GM12892 (cell line): ENCODE results near the gene ADAMTS2.

Experiments
- DNase-seq: peaks from one replicate; pipeline ENCODE4 v3.0.0; 2011; ENCODE audit not compliant: insufficient read length
- FAIRE-seq: peaks from 2 replicates; lab custom pipeline; 2011; peaks lifted over from hg19 to GRCh38; lab: Jason Lieb, UNC
- POLR2A ChIP-seq: IDR thresholded peaks from 2 replicates; pipeline ENCODE4 v1.6.1; 2011; ENCODE audit warnings: low read depth, low read length, control low read depth
- POLR2AphosphoS5 ChIP-seq: IDR thresholded peaks from 2 replicates; pipeline ENCODE4 v1.6.1; 2011; ENCODE audit warnings: low read depth, low read length, control low read depth
- TAF1 ChIP-seq: IDR thresholded peaks from 2 replicates; pipeline ENCODE4 v1.6.1; 2011; ENCODE audit warnings: low read depth, mild to moderate bottlenecking, control low read depth, low read length, borderline replicate concordance

The ADAMTS2 gene

GRCh38 chr5:179339081-179339480, 6.2 kb downstream of the ADAMTS2 start:
- FAIRE-seq (no peak), DNase-seq (no peak)
- TF ChIP-seq POLR2A (no peak), TAF1 (no peak), POLR2AphosphoS5 (no peak)

- DNase-seq = no peak
- no peak for TF ChIP-seq TAF1
- no peak for TF ChIP-seq POLR2A
- no peak for TF ChIP-seq POLR2AphosphoS5
- FAIRE-seq = no peak
Measured at GRCh38 chr5:179337796-179338676, 7.2 kb downstream of the ADAMTS2 start.

- TF ChIP-seq POLR2A = no peak
- TF ChIP-seq TAF1 = no peak
- no peak for TF ChIP-seq POLR2AphosphoS5
- DNase-seq = no peak
- FAIRE-seq = no peak
Measured at GRCh38 chr5:179336871-179337795, 8.1 kb downstream of the ADAMTS2 start.

- TF ChIP-seq POLR2A (no peak), TAF1 (no peak), POLR2AphosphoS5 (no peak)
- FAIRE-seq (no peak), DNase-seq (no peak)
Measured at GRCh38 chr5:179336126-179336870, 9.0 kb downstream of the ADAMTS2 start.

GRCh38 chr5:179333796-179334761, 11.2 kb downstream of the ADAMTS2 start:
- FAIRE-seq (no peak), DNase-seq (no peak)
- TF ChIP-seq POLR2A = no peak
- TF ChIP-seq POLR2AphosphoS5 = no peak
- TF ChIP-seq TAF1 = no peak

- DNase-seq = no peak
- TF ChIP-seq POLR2A (no peak), POLR2AphosphoS5 (no peak), TAF1 (no peak)
- no peak for FAIRE-seq
Measured at GRCh38 chr5:179332741-179333290, 12.4 kb downstream of the ADAMTS2 start.

GRCh38 chr5:179331591-179332375, 13.5 kb downstream of the ADAMTS2 start:
- TF ChIP-seq TAF1 (no peak), POLR2A (no peak), POLR2AphosphoS5 (no peak)
- DNase-seq = no peak
- FAIRE-seq = no peak

GRCh38 chr5:179330186-179330900, 14.9 kb downstream of the ADAMTS2 start:
- FAIRE-seq = no peak
- no peak for TF ChIP-seq POLR2AphosphoS5
- no peak for TF ChIP-seq TAF1
- no peak for TF ChIP-seq POLR2A
- DNase-seq = no peak

- TF ChIP-seq TAF1 = no peak
- TF ChIP-seq POLR2AphosphoS5 = no peak
- TF ChIP-seq POLR2A = no peak
- DNase-seq = no peak
- no peak for FAIRE-seq
Measured at GRCh38 chr5:179328291-179328690, 17.0 kb downstream of the ADAMTS2 start.
